K562 (cell line): ENCODE results near the gene CARF. TPM values are rescaled to one million over a fixed set of nuclear protein-coding genes. Genes with fewer than 3 reads are reported as not detected.

Experiments used
- FOS ChIP-seq: IDR thresholded peaks from 3 replicates; pipeline ENCODE4 v1.6.1; 2011; ENCODE audit not compliant: insufficient read length; ENCODE audit errors: extremely low read depth
- LCOR ChIP-seq: sonication (generic); formaldehyde crosslinking; IDR thresholded peaks from 2 replicates; pipeline ENCODE4 v1.8.0; 2022; ENCODE audit warnings: mild to moderate bottlenecking, missing genetic modification reagents
- MLX ChIP-seq, 2 experiments: fragments of 450-650 bp in 1 of 2; sonication (generic) in 1 of 2; formaldehyde crosslinking; conservative IDR thresholded peaks; 2 replicates each; pipeline versions ENCODE4 v1.4.0 to v1.8.1; 2020 to 2022; ENCODE audit warnings: mild to moderate bottlenecking in 1 of 2, missing genetic modification reagents in 1 of 2
- MXI1 ChIP-seq: IDR thresholded peaks from 2 replicates; pipeline ENCODE4 v1.6.1; 2011; ENCODE audit warnings: low read depth, mild to moderate bottlenecking, improper control_type of control experiment, low read length
- POLR2A ChIP-seq: fragments of 450-650 bp; conservative IDR thresholded peaks from 2 replicates; pipeline ENCODE4 v1.6.1; 2016
- SIN3A ChIP-seq, 2 experiments: fragments of 150-350 bp in 1 of 2; IDR thresholded peaks; 2 replicates each; pipeline ENCODE4 v1.6.1; 2011 to 2016; ENCODE audit warnings: borderline replicate concordance in 2 of 2, low read depth in 2 of 2, low read length in 2 of 2, mild to moderate bottlenecking in 2 of 2, moderate library complexity in 2 of 2; ENCODE audit not compliant: control insufficient read depth in 1 of 2
- YY1 ChIP-seq, 3 experiments: IDR thresholded peaks; 2 replicates each; pipeline ENCODE4 v1.6.1; 2011; ENCODE audit warnings: low read length in 2 of 3, mild to moderate bottlenecking in 2 of 3, moderate library complexity in 2 of 3, borderline replicate concordance in 1 of 3, control low read depth in 1 of 3, low read depth in 1 of 3; ENCODE audit not compliant: insufficient read depth in 3 of 3, insufficient replicate concordance in 2 of 3, control insufficient read depth in 1 of 3, insufficient read length in 1 of 3; ENCODE audit errors: extremely low read depth in 1 of 3
- ZBTB1 ChIP-seq: sonication (generic); formaldehyde crosslinking; IDR thresholded peaks from 2 replicates; pipeline ENCODE4 v1.8.1; 2023; ENCODE audit warnings: missing genetic modification reagents, low read depth, mild to moderate bottlenecking, borderline replicate concordance
- ZNF134 ChIP-seq: fragments of 250-450 bp; sonication (Bioruptor Pico); conservative IDR thresholded peaks from 2 replicates; pipeline ENCODE4 v1.4.0; 2020
- ZNF639 ChIP-seq, 2 experiments: fragments of 200-800 bp in 1 of 2; sonication (Bioruptor generic) in 1 of 2; sonication (generic) in 1 of 2; formaldehyde crosslinking in 1 of 2; IDR thresholded peaks in 1 of 2; conservative IDR thresholded peaks in 1 of 2; 2 replicates each; pipeline versions ENCODE4 v1.5.0 to v1.6.1; 2016 to 2020; ENCODE audit warnings: missing compliant biosample characterization in 1 of 2, missing genetic modification characterization in 1 of 2, missing genetic modification reagents in 1 of 2
- polyA plus RNA-seq, 8 experiments: library from polyadenylated mRNA; depleted of rRNA in 4 of 8; stranded (reverse) in 5 of 8; unstranded in 3 of 8; fragments of >200 nt; fragmentation: Nextera tagmentation in 2 of 8; fragmentation: Illumina TruSeq in 1 of 8; extraction: Ambion mirVana in 2 of 8; extraction: Trizol in 1 of 8; gene quantifications; 2 replicates each; pipeline versions ENCODE4 v1.2.1 to v1.2.3, GENCODE V29; 2011 to 2014; ENCODE audit warnings: inconsistent platforms in 1 of 8, missing spikeins in 1 of 8
- total RNA-seq, 7 experiments: library from RNA; depleted of rRNA in 6 of 7; stranded (reverse); fragments of >200 nt in 6 of 7; fragmentation: Illumina TruSeq in 2 of 7; extraction: Trizol in 2 of 7; gene quantifications; 2 replicates each; pipeline versions ENCODE4 v1.2.1 to v1.2.3, GENCODE V29; 2011 to 2021; ENCODE audit warnings: low replicate concordance in 1 of 7
- TF ChIP-seq, protein P1 (sequence below): fragments of 450-650 bp; IDR thresholded peaks from 2 replicates; pipeline ENCODE4 v1.6.1; 2017; ENCODE audit warnings: antibody characterized with exemption
- TF ChIP-seq, protein P2 (sequence below): fragments of 450-650 bp; IDR thresholded peaks from 2 replicates; pipeline ENCODE4 v1.6.1; 2016; ENCODE audit warnings: mild to moderate bottlenecking

Gene CARF
- total and polyA plus RNA-seq, 9 of the 15 experiments (the other 6 are each of a cell fraction or from before 2014, with no cell fraction given) = 0.31 to 4.2 (median 1.2) TPM

GRCh38 chr2:202871300-202872141 lies 40.6 kb upstream of the CARF start, which contains the start of gene ICA1L (continued):
- TF ChIP-seq ZNF639 (CRISPR knock-in tag; conservative IDR thresholded peaks at IDR 0.05 in 1 of 2, IDR thresholded peaks at IDR 0.05 in 1 of 2) = peak in 1 of 2 experiments; percentile 55; a peak in 1 of 4 replicates
- no peak for TF ChIP-seq ZNF134 (CRISPR knock-in tag)
- TF ChIP-seq YY1 (IDR thresholded peaks at IDR 0.05; ENCODE audit: borderline replicate concordance in 1 of 3, control insufficient read depth in 1 of 3, extremely low read depth in 1 of 3, insufficient read depth in 3 of 3, insufficient read length in 1 of 3, insufficient replicate concordance in 2 of 3, low read depth in 1 of 3, low read length in 2 of 3) = peak in 1 of 3 experiments; percentile 32
- TF ChIP-seq SIN3A (IDR thresholded peaks at IDR 0.05; ENCODE audit: borderline replicate concordance in 2 of 2, control insufficient read depth in 1 of 2, low read depth in 2 of 2, low read length in 2 of 2) = peak in 1 of 2 experiments; percentile 47; a peak in 2 of 4 replicates
- TF ChIP-seq MXI1 = 0 out of 2 replicates have a peak, but pooled peaks have one; percentile 41
- TF ChIP-seq, protein P1, sequence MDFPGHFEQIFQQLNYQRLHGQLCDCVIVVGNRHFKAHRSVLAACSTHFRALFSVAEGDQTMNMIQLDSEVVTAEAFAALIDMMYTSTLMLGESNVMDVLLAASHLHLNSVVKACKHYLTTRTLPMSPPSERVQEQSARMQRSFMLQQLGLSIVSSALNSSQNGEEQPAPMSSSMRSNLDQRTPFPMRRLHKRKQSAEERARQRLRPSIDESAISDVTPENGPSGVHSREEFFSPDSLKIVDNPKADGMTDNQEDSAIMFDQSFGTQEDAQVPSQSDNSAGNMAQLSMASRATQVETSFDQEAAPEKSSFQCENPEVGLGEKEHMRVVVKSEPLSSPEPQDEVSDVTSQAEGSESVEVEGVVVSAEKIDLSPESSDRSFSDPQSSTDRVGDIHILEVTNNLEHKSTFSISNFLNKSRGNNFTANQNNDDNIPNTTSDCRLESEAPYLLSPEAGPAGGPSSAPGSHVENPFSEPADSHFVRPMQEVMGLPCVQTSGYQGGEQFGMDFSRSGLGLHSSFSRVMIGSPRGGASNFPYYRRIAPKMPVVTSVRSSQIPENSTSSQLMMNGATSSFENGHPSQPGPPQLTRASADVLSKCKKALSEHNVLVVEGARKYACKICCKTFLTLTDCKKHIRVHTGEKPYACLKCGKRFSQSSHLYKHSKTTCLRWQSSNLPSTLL = no peak
- TF ChIP-seq, protein P2, sequence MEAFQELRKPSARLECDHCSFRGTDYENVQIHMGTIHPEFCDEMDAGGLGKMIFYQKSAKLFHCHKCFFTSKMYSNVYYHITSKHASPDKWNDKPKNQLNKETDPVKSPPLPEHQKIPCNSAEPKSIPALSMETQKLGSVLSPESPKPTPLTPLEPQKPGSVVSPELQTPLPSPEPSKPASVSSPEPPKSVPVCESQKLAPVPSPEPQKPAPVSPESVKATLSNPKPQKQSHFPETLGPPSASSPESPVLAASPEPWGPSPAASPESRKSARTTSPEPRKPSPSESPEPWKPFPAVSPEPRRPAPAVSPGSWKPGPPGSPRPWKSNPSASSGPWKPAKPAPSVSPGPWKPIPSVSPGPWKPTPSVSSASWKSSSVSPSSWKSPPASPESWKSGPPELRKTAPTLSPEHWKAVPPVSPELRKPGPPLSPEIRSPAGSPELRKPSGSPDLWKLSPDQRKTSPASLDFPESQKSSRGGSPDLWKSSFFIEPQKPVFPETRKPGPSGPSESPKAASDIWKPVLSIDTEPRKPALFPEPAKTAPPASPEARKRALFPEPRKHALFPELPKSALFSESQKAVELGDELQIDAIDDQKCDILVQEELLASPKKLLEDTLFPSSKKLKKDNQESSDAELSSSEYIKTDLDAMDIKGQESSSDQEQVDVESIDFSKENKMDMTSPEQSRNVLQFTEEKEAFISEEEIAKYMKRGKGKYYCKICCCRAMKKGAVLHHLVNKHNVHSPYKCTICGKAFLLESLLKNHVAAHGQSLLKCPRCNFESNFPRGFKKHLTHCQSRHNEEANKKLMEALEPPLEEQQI = no peak
- TF ChIP-seq LCOR (CRISPR knock-in tag) = no peak
- TF ChIP-seq POLR2A = peak; percentile 44
- no peak for TF ChIP-seq FOS
- TF ChIP-seq ZBTB1 (CRISPR knock-in tag) = peak; percentile 89; the same call in 1 of the 2 replicates
- no peak for TF ChIP-seq MLX (CRISPR knock-in tag; conservative IDR thresholded peaks at IDR 0.05)
